BJ (cell line): ENCODE measurements around the gene SPC25. TPM values are rescaled to one million over a fixed set of nuclear protein-coding genes. Genes with fewer than 3 reads are reported as not detected.

Experiments used
- CTCF ChIA-PET: fragments of 350-600 bp; formaldehyde crosslinking; extraction: SDS; loops from one replicate; lab custom pipeline; 2021; ENCODE audit warnings: antibody characterized with exemption, inconsistent platforms; lab: Yijun Ruan, JAX
- POLR2A ChIA-PET: fragments of 300-600 bp; sonication (Branson Sonifier 250); formaldehyde crosslinking; extraction: SDS; loops from one replicate; lab custom pipeline; 2021; ENCODE audit warnings: antibody characterized with exemption; lab: Charles Lee
- DNase-seq: peaks from one replicate; pipeline ENCODE4 v3.0.0-alpha.2; 2011; ENCODE audit warnings: low read depth
- H3K27me3 ChIP-seq: 2 replicates; pipeline ENCODE4 v1.6.0; 2011; ENCODE audit warnings: low read length; ENCODE audit not compliant: control insufficient read depth, insufficient read depth
- H3K36me3 ChIP-seq: 2 replicates; pipeline ENCODE4 v1.5.1; 2011; ENCODE audit warnings: low read length; ENCODE audit not compliant: control insufficient read depth, insufficient read depth
- H3K4me3 ChIP-seq: 2 replicates; pipeline ENCODE4 v1.5.1; 2011; ENCODE audit warnings: low read depth, mild to moderate bottlenecking, control low read depth, low read length
- polyA plus RNA-seq: library from polyadenylated mRNA; depleted of rRNA; stranded (reverse); fragments of >200 nt; gene quantifications from 2 replicates; pipeline ENCODE4 v1.2.3, GENCODE V29; 2011
- TF ChIP-seq, protein P1 (sequence below): IDR thresholded peaks from 2 replicates; pipeline ENCODE4 v1.5.1; 2011; ENCODE audit warnings: low read depth, mild to moderate bottlenecking, control low read depth, inconsistent platforms, low read length, moderate library complexity; ENCODE audit not compliant: insufficient read depth

SPC25 gene
- polyA plus RNA-seq, 1 experiment: 4.8 TPM

DNA sequence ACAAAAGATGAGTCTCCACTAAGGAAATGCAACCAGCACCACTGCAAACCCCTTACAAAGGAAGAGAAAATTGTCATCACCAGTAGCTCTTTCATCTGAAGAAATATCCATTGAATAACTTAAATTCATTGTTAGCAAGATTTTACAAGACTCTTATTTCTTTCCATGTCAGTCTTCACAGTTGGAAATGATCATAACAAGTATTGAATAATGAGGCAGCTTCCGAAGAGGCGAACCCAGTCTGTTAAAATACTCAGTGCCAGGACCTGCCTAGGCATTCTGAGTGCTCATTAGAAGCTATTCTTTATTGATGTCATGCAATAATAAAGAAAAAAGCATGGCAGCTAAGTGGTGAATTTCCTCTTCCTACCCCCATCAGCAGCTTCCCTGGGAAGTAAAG lies 54.3 kb downstream of the SPC25 start:
- no peak for DNase-seq
- CTCF ChIA-PET: no interaction called here
- no peak overlapping the region for H3K4me3 ChIP-seq
- H3K36me3 ChIP-seq: no peaks in the 10 kb centered on the region
- no peaks in the 10 kb centered on the region for H3K27me3 ChIP-seq
- TF ChIP-seq, protein P1, sequence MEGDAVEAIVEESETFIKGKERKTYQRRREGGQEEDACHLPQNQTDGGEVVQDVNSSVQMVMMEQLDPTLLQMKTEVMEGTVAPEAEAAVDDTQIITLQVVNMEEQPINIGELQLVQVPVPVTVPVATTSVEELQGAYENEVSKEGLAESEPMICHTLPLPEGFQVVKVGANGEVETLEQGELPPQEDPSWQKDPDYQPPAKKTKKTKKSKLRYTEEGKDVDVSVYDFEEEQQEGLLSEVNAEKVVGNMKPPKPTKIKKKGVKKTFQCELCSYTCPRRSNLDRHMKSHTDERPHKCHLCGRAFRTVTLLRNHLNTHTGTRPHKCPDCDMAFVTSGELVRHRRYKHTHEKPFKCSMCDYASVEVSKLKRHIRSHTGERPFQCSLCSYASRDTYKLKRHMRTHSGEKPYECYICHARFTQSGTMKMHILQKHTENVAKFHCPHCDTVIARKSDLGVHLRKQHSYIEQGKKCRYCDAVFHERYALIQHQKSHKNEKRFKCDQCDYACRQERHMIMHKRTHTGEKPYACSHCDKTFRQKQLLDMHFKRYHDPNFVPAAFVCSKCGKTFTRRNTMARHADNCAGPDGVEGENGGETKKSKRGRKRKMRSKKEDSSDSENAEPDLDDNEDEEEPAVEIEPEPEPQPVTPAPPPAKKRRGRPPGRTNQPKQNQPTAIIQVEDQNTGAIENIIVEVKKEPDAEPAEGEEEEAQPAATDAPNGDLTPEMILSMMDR: no peak
- POLR2A ChIA-PET: no interaction called here

DNA sequence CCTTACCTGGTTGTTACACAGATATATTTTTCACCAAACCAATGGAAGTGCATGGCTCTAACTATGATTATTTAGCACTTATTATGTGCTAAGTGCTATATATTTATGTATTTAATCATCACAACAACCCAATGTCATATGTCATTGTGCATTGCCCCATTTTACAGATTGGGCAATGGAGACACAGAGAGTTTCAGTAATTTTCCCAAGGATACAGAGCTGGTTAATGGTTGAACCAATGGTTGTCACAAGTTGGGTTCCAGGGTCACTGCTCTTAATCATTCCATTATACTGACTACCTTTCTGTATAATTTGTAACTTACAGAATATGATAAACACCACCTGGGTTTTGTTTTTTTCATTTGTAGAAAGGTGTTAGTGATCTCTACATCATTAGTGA lies 58.6 kb downstream of the SPC25 start:
- no peaks in the 10 kb centered on the region for H3K36me3 ChIP-seq
- no peaks in the 10 kb centered on the region for H3K27me3 ChIP-seq
- ChIA-PET CTCF (no interaction called here), POLR2A (no interaction called here)
- no peak overlapping the region for H3K4me3 ChIP-seq
- TF ChIP-seq, protein P1: no peak
- no peak for DNase-seq

DNA sequence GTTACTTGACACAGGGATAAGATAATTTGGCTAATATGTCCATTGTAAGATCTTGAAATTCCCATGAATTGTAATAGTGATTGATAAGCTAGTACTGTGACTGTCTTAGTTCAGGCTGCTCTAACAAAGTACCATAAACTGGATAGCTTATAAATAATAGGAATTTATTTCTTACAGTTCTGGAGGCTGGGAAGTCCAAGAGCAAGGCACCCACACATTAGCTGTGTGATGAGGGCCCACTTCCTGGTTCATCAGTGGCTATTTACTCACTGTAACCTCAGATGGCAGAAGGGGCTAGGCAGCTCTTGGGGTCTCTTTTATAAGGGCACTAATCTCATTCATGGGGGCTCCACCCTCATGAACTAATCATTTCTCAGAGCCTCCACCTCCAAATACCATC lies 59.3 kb downstream of the SPC25 start:
- H3K27me3 ChIP-seq: no peaks in the 10 kb centered on the region
- H3K36me3 ChIP-seq: no peaks in the 10 kb centered on the region
- POLR2A ChIA-PET: no interaction called here
- no peak for DNase-seq
- CTCF ChIA-PET: no interaction called here
- no peak overlapping the region for H3K4me3 ChIP-seq
- TF ChIP-seq, protein P1: no peak

DNA sequence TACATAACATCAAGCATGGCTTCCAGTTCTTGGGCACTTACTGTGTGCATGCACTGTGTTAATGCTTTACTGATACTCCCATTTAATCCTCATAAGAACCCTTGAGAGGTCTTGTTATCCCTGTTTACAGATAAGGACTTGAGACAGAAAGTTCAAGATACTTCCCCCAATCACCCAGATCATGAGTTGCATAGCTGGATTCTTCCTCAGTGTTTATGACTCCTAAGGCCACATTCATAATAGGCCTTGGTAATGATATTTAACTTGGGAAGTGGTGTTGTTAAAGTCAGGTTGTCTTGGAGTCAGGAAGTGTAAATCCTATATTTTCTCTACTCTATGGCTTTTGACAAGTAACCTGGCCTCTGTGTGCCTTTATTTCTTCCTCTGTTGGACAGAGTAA lies 65.1 kb downstream of the SPC25 start:
- H3K36me3 ChIP-seq: no peaks in the 10 kb centered on the region
- TF ChIP-seq, protein P1: no peak
- ChIA-PET CTCF (no interaction called here), POLR2A (no interaction called here)
- no peak for DNase-seq
- H3K4me3 ChIP-seq: no peak overlapping the region
- H3K27me3 ChIP-seq: no peaks in the 10 kb centered on the region

DNA sequence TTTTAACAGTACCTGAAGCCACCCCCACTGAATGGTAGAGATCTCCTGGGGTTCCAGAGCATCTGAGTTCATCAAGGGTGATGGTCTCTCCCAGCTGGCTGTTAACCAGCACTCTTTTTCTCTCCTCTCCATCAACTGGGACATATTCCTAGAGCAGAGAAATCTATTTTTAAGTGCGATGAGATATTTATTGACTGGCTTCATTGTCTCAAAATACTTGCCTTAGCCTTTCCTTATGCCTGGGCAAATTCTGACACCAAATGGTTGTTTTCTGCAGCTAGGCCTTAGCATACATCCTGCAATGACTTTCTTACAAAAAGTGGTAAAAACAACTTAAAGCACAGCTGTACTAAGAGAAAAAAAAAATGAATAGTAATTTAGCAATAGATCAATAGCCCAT lies 68.2 kb downstream of the SPC25 start:
- CTCF ChIA-PET: no interaction called here

More for the DNA sequence above, 68.2 kb downstream of the SPC25 start:
- Histone ChIP-seq H3K36me3 (no peaks in the 10 kb centered on the region), H3K4me3 (no peak overlapping the region), H3K27me3 (no peaks in the 10 kb centered on the region)
- no peak for DNase-seq
- TF ChIP-seq, protein P1: no peak
- POLR2A ChIA-PET: no interaction called here
